ENCODE results near the gene MPPED1. TPM values are rescaled to one million over a fixed set of nuclear protein-coding genes. Genes with fewer than 3 reads are reported as not detected.

MPPED1 gene
- total RNA-seq, 1 experiment from 2014 or later = not detected

GRCh38 chr22:43528601-43529360 is 117.0 kb downstream of the MPPED1 start:
- Mint-ChIP-seq H3K4me3 (ENCODE audit: unreplicated experiment) (no peak overlapping the region), H3K27ac (ENCODE audit: low read depth, unreplicated experiment) (no peak overlapping the region), H3K9me3 (ENCODE audit: unreplicated experiment) (no peaks in the 10 kb centered on the region), H3K4me1 (ENCODE audit: insufficient read depth, unreplicated experiment) (no peaks in the 10 kb centered on the region), H3K27me3 (ENCODE audit: insufficient read depth, unreplicated experiment) (no peaks in the 10 kb centered on the region), H3K36me3 (ENCODE audit: insufficient read depth, unreplicated experiment) (no peaks in the 10 kb centered on the region)
- intact Hi-C loops (cut with micrococcal nuclease) = no loop called here
- no peak for TF ChIP-seq CTCF (IDR thresholded peaks at IDR 0.05; ENCODE audit: unreplicated experiment)
- no peak for DNase-seq (ENCODE audit: unreplicated experiment)
- POLR2A ChIA-PET = interaction anchor here (0.7 kb wide), 1 partner anchor 69 kb away, joined by 3 read pairs; no protein-coding TSS in a partner anchor
- no TSS peak for BruUV-seq (replicated peaks)
- CTCF ChIA-PET = no interaction called here

- POLR2A ChIA-PET = interaction anchor here (0.7 kb wide), 1 partner anchor 69 kb away, joined by 3 read pairs; no protein-coding TSS in a partner anchor
- Mint-ChIP-seq H3K27ac (ENCODE audit: low read depth, unreplicated experiment) (no peak overlapping the region), H3K36me3 (ENCODE audit: insufficient read depth, unreplicated experiment) (peaks cover under 1% of the 10 kb centered on the region), H3K9me3 (ENCODE audit: unreplicated experiment) (no peaks in the 10 kb centered on the region), H3K27me3 (ENCODE audit: insufficient read depth, unreplicated experiment) (no peaks in the 10 kb centered on the region), H3K4me3 (ENCODE audit: unreplicated experiment) (no peak overlapping the region), H3K4me1 (ENCODE audit: insufficient read depth, unreplicated experiment) (no peaks in the 10 kb centered on the region)
- intact Hi-C loops (cut with micrococcal nuclease) = no loop called here
- no peak for TF ChIP-seq CTCF (IDR thresholded peaks at IDR 0.05; ENCODE audit: unreplicated experiment)
- CTCF ChIA-PET = no interaction called here
- DNase-seq (ENCODE audit: unreplicated experiment) = no peak
- no TSS peak for BruUV-seq (replicated peaks)
Observed at GRCh38 chr22:43529461-43529860, 117.6 kb downstream of the MPPED1 start.

- Mint-ChIP-seq H3K27me3 (ENCODE audit: insufficient read depth, unreplicated experiment) (no peaks in the 10 kb centered on the region), H3K27ac (ENCODE audit: low read depth, unreplicated experiment) (no peak overlapping the region), H3K4me1 (ENCODE audit: insufficient read depth, unreplicated experiment) (no peaks in the 10 kb centered on the region), H3K4me3 (ENCODE audit: unreplicated experiment) (no peak overlapping the region), H3K9me3 (ENCODE audit: unreplicated experiment) (no peaks in the 10 kb centered on the region), H3K36me3 (ENCODE audit: insufficient read depth, unreplicated experiment) (peaks cover 5% of the 10 kb centered on the region)
- no TSS peak for BruUV-seq (replicated peaks)
- DNase-seq (ENCODE audit: unreplicated experiment) = no peak
- POLR2A ChIA-PET = interaction anchor here (0.7 kb wide), 1 partner anchor 70 kb away, joined by 3 read pairs; no protein-coding TSS in a partner anchor
- no peak for TF ChIP-seq CTCF (IDR thresholded peaks at IDR 0.05; ENCODE audit: unreplicated experiment)
- CTCF ChIA-PET = no interaction called here
- intact Hi-C loops (cut with micrococcal nuclease) = no loop called here
Observed at GRCh38 chr22:43529934-43530333, 118.1 kb downstream of the MPPED1 start.

GRCh38 chr22:43530349-43531201 is 118.8 kb downstream of the MPPED1 start:
- DNase-seq (ENCODE audit: unreplicated experiment) = no peak
- no peaks in the 10 kb centered on the region for H3K27me3 Mint-ChIP-seq (ENCODE audit: insufficient read depth, unreplicated experiment)
- TF ChIP-seq CTCF (IDR thresholded peaks at IDR 0.05; ENCODE audit: unreplicated experiment) = no peak
- no peak overlapping the region for H3K27ac Mint-ChIP-seq (ENCODE audit: low read depth, unreplicated experiment)
- H3K9me3 Mint-ChIP-seq (ENCODE audit: unreplicated experiment) = no peaks in the 10 kb centered on the region
- POLR2A ChIA-PET = no interaction called here
- peaks cover 4% of the 10 kb centered on the region for H3K4me1 Mint-ChIP-seq (ENCODE audit: insufficient read depth, unreplicated experiment)
- intact Hi-C loops (cut with micrococcal nuclease) = no loop called here
- H3K4me3 Mint-ChIP-seq (ENCODE audit: unreplicated experiment) = no peak overlapping the region
- no TSS peak for BruUV-seq (replicated peaks)
- peaks cover 6% of the 10 kb centered on the region for H3K36me3 Mint-ChIP-seq (ENCODE audit: insufficient read depth, unreplicated experiment)
- CTCF ChIA-PET = interaction anchor here (0.6 kb wide), 1 partner anchor 1096 kb away, joined by 3 read pairs; no protein-coding TSS in a partner anchor

Data from MCF 10A (cell line).